ENCODE measurements around the gene LMBR1.
"Not testable (repeated sequence)": the region's sequence is repeated elsewhere in the genome, so short reads cannot be mapped to it uniquely, and the experiment has no call there.

Gene LMBR1, protein sequence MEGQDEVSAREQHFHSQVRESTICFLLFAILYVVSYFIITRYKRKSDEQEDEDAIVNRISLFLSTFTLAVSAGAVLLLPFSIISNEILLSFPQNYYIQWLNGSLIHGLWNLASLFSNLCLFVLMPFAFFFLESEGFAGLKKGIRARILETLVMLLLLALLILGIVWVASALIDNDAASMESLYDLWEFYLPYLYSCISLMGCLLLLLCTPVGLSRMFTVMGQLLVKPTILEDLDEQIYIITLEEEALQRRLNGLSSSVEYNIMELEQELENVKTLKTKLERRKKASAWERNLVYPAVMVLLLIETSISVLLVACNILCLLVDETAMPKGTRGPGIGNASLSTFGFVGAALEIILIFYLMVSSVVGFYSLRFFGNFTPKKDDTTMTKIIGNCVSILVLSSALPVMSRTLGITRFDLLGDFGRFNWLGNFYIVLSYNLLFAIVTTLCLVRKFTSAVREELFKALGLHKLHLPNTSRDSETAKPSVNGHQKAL

GRCh38 chr7:156892821-156893706 lies at the start of gene LMBR1:
TSS of gene LMBR1 (minus strand) at chr7:156893183. CDS start at chr7:156892993, 190 bp downstream.
- peak within 1 kb of the TSS; percentile 91 for H3K4me3 Mint-ChIP-seq
- no peaks in the 10 kb centered on the region for H3K9me3 Mint-ChIP-seq
- peak; percentile 98 for DNase-seq
- peaks cover 49% of the 10 kb centered on the region for H3K4me1 Mint-ChIP-seq (ENCODE audit: low read depth)
- H3K27me3 Mint-ChIP-seq, result no peaks in the 10 kb centered on the region
- H3K27ac Mint-ChIP-seq, result peak within 1 kb of the TSS; percentile 95
- peaks cover 21% of the 10 kb centered on the region for H3K36me3 Mint-ChIP-seq (ENCODE audit: low read depth)

DNA sequence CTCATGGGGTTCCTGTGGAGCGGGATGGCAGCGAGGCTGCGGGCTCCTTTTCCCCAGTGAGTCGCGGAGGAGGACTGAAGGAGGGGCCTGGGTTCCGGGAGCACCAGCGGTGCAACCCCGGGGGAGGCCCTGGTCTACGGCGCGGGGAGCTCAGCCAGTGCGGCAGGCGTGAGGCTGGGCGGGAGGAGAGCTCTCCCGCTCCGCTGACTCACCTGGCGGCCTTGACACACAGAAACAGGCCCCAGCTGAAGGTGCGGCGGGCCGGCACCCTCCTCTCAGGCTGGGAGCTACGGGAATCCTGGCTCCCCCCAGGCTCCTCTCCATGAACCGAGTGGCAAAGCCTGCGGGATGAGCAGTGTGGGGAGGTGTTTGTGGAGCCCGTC lies 49.7 kb upstream of the LMBR1 start:
- peak; percentile 42 for DNase-seq
- Mint-ChIP-seq H3K27ac (no peak overlapping the region), H3K4me3 (peak overlapping the region; percentile 47)

DNA sequence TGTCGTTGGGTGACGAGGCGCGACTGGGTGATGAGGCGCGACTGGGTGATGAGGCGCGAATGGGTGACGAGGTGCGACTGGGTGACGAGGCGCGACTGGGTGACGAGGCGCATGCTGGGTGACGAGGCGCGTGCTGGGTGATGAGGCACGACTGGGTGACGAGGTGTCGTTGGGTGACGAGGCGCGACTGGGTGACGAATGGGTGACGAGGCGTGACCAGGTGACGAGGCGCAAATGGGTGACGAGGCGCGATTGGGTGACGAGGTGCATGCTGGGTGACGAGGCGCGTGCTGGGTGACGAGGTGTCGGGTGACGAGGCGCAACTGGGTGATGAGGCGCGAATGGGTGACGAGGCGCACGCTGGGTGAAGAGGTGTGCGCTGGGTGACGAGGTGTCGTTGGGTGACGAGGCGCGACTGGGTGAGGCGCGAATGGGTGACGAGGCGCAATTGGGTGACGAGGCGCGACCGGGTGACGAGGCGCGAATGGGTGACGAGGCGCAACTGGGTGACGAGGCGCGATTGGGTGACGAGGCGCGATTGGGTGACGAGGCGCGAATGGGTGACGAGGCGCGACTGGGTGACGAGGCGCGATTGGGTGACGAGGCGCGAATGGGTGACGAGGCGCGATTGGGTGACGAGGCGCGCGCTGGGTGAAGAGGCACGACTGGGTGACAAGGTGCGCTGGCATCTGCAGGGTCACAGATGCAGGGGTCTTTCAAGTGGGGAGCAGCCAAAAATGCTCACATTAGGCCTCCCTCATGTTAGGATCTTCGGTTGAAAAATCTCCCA lies 48.6 kb upstream of the LMBR1 start:
- Mint-ChIP-seq H3K4me1 (ENCODE audit: low read depth) (peaks cover 10% of the 10 kb centered on the region), H3K27me3 (peaks cover 49% of the 10 kb centered on the region), H3K27ac (no peak overlapping the region), H3K4me3 (no peak overlapping the region), H3K36me3 (ENCODE audit: low read depth) (no peaks in the 10 kb centered on the region), H3K9me3 (no peaks in the 10 kb centered on the region)
- DNase-seq, result no peak

More for the DNA sequence above, 49.7 kb upstream of the LMBR1 start:
- Mint-ChIP-seq H3K27me3 (peaks cover 47% of the 10 kb centered on the region), H3K36me3 (ENCODE audit: low read depth) (no peaks in the 10 kb centered on the region), H3K4me1 (ENCODE audit: low read depth) (peaks cover 10% of the 10 kb centered on the region), H3K9me3 (no peaks in the 10 kb centered on the region)

- Mint-ChIP-seq H3K27ac (no peak overlapping the region), H3K4me1 (ENCODE audit: low read depth) (peaks cover 10% of the 10 kb centered on the region), H3K27me3 (peaks cover 49% of the 10 kb centered on the region), H3K9me3 (no peaks in the 10 kb centered on the region), H3K36me3 (ENCODE audit: low read depth) (no peaks in the 10 kb centered on the region), H3K4me3 (no peak overlapping the region)
- DNase-seq, result no peak
These were observed 47.6 kb upstream of the LMBR1 start for GRCh38 chr7:156940421-156941122.

DNA sequence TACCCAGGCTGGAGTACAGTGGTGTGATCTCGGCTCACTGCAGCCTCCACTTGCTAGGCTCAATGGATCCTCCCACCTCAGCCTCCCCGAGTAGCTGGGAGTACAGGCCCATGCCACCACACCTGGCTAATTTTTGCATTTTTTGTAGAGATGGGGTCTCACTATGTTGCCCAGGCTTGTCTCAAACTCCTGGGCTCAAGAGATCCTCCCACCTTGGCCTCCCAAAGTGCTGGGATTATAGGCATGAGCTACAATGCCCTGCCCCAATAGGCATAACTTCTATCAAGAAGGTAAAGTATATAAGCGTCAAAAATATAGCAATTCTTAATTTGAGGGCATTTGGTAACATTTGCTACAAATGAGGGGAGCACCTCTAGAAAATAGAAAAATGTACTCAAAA lies 43.8 kb upstream of the LMBR1 start:
- peaks cover 16% of the 10 kb centered on the region for H3K27me3 Mint-ChIP-seq
- not testable (repeated sequence) for DNase-seq; H3K27ac Mint-ChIP-seq; H3K4me3 Mint-ChIP-seq; H3K9me3 Mint-ChIP-seq; H3K36me3 Mint-ChIP-seq (ENCODE audit: low read depth); H3K4me1 Mint-ChIP-seq (ENCODE audit: low read depth)

DNA sequence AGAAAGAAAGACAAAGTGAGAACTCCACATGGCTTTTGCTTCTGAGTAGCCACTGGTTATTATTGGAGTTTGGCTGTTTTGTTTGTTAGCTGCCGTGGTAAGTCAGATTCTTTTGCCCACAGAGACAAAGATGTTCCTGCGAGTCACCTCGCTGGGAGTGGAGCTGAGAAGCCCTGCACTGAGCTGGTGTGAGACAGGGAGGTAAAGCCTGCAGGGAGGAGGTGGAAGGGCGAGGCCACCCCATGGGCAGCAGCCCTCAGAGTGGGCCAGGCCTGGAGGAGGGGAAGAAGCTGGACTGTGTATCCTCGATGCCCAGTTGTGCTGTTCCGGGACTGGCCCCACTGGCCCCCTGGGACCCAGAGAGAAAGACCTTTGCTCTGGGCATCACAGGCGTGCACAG lies 42.3 kb upstream of the LMBR1 start:
- Mint-ChIP-seq H3K4me3 (no peak overlapping the region), H3K9me3 (no peaks in the 10 kb centered on the region), H3K36me3 (ENCODE audit: low read depth) (no peaks in the 10 kb centered on the region), H3K27ac (no peak overlapping the region), H3K4me1 (ENCODE audit: low read depth) (peaks cover 6% of the 10 kb centered on the region), H3K27me3 (peaks cover 11% of the 10 kb centered on the region)
- no peak for DNase-seq

DNA sequence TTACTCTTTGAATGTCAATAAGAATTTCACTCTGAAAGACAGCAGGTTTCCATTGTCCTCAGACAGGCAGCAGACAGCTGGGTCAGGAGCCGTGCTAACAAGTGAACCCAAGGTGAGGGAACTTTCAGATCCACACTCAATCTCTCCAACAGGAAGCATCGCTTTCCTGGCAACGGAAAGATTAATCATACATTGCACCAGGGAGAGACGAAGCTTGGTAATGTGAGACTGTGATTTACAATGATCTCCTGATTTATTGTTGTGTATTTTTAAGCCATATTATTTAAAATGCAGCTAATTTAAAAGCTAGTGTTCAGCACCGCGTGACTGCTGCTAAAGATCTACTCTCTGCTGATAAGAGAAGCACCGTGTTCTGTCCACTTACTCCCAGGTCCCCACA lies 39.0 kb upstream of the LMBR1 start:
- DNase-seq, result no peak
- no peaks in the 10 kb centered on the region for H3K9me3 Mint-ChIP-seq
- no peak overlapping the region for H3K4me3 Mint-ChIP-seq

DNA sequence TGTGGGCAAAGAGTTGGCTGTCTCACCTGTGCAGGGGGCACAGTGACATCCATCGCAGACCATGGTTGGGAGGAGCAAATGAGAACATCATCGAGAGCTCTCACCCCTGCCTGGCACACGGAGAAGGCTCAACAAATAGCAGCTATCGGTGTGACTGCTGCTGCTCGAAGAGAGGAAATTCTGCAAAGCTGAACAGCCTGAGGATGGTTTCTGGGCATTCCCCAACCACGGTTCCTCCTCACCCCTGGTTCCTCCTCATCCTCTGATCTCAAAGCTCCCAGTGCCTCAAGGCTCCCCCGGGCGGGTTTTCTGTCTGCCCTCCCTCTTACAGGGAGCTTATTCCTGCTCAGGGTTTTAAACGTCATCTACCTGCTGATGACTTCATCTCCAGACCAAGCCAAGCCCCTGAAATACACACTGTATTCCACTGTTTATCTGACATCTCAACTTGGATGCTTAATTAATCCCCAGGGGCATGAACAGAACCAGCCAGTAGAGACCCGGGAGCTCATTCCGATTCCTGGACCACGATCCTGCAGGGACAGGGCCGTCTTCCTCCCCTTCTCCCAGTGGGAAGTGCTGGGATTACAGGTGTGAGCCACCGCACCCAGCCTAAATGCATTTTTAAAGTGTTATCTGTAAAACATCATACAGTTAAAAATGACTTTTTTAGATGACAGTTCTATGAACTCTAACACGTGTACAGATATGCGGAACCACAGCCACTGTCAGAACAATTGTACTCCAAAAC lies 37.0 kb upstream of the LMBR1 start:
- Mint-ChIP-seq H3K4me1 (ENCODE audit: low read depth) (peaks cover 25% of the 10 kb centered on the region), H3K9me3 (no peaks in the 10 kb centered on the region), H3K27ac (no peak overlapping the region), H3K4me3 (no peak overlapping the region), H3K27me3 (peaks cover 8% of the 10 kb centered on the region), H3K36me3 (ENCODE audit: low read depth) (no peaks in the 10 kb centered on the region)
- no peak for DNase-seq

More for the DNA sequence above, 39.0 kb upstream of the LMBR1 start:
- Mint-ChIP-seq H3K27ac (no peak overlapping the region), H3K27me3 (peaks cover 8% of the 10 kb centered on the region), H3K36me3 (ENCODE audit: low read depth) (no peaks in the 10 kb centered on the region), H3K4me1 (ENCODE audit: low read depth) (peaks cover 25% of the 10 kb centered on the region)

DNA sequence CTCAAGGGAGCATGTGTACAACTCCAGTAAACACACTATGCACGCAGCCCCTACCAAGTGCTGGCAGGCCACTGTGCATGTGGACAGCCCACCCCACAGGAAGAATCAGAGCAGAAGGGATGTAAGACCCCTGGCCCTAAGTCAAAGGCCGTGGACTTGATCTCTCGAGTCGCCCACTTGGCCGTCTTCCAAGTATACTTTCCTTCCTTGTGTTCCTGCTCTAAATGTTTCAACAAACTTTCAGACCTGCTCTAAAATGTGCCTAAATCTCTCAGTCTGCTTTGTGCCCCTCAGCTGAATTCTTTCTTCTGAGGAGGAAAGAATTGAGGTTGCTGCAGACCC lies 35.4 kb upstream of the LMBR1 start:
- Mint-ChIP-seq H3K27me3 (peaks cover 13% of the 10 kb centered on the region), H3K9me3 (peaks cover under 1% of the 10 kb centered on the region), H3K36me3 (ENCODE audit: low read depth) (no peaks in the 10 kb centered on the region), H3K4me1 (ENCODE audit: low read depth) (peaks cover 35% of the 10 kb centered on the region), H3K4me3 (no peak overlapping the region), H3K27ac (no peak overlapping the region)
- DNase-seq, result no peak

GRCh38 chr7:156927571-156928405 lies 34.8 kb upstream of the LMBR1 start:
- Mint-ChIP-seq H3K9me3 (peaks cover 2% of the 10 kb centered on the region), H3K36me3 (ENCODE audit: low read depth) (no peaks in the 10 kb centered on the region), H3K27me3 (peaks cover 13% of the 10 kb centered on the region), H3K4me1 (ENCODE audit: low read depth) (peaks cover 41% of the 10 kb centered on the region), H3K27ac (no peak overlapping the region), H3K4me3 (no peak overlapping the region)
- no peak for DNase-seq

DNA sequence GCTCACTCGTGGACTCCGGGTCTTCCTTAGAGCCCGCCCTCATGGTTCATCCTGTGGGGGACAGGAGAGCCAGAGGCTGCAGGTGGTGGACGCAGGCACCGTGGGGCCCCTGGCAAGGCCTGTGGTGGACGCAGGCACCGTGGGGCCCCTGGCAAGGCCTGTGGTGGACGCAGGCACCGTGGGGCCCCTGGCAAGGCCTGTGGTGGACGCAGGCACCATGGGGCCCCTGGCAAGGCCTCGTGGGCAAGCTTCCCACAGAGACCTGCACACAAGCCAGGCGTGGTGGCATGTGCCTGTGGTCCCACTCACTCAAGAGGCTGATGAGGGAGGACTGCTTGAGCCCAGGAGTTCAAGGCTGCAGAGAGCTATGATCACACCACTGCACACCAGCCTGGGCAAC lies 32.8 kb upstream of the LMBR1 start:
- H3K27ac Mint-ChIP-seq; H3K36me3 Mint-ChIP-seq (ENCODE audit: low read depth); DNase-seq; H3K9me3 Mint-ChIP-seq; H3K4me3 Mint-ChIP-seq: not testable (repeated sequence)
- H3K4me1 Mint-ChIP-seq (ENCODE audit: low read depth), result peaks cover 51% of the 10 kb centered on the region
- peaks cover 15% of the 10 kb centered on the region for H3K27me3 Mint-ChIP-seq

- Mint-ChIP-seq H3K4me1 (ENCODE audit: low read depth) (peaks cover 57% of the 10 kb centered on the region), H3K27me3 (peaks cover 19% of the 10 kb centered on the region), H3K4me3 (peak overlapping the region; percentile 12), H3K27ac (peak overlapping the region; percentile 48)
- not testable (repeated sequence) for H3K36me3 Mint-ChIP-seq (ENCODE audit: low read depth); H3K9me3 Mint-ChIP-seq; DNase-seq
These were observed 29.3 kb upstream of the LMBR1 start for GRCh38 chr7:156922304-156922703.

Measured in activated T-cell treated with anti-CD3 and anti-CD28 coated beads, Interleukin-2, amount 50 U/mL, for 24 hours (primary cell).